ENCODE data around the gene ILKAP.

ILKAP gene

DNA sequence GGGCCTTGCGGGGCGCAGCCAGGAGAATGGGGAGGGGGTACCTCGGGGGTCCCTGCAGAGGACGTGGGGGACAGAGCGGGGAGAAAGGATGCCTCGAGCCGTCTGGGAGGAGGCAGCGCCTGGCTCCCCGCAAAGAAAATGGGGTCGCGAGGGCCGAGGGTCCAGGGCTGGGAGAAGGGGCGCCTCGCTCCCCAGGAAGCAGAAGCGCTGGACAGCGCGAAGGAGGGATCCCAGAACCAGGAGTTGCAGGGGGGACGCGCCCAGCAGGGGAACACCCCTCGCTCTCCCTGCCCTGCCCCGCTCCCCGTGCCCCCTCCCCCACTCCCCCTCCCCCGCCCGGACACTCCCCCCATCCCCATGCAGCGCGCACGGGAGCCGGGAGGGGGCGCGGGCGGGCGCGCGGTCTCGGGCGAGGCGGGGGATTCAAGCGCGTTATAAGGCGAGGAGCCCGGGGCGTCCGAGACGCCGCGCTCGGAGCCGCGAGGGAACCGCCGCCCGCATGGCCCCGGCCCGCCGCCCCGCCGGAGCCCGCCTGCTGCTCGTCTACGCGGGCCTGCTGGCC lies 44.9 kb downstream of the ILKAP start, which contains the start of gene ERFE:
Gene ERFE (plus strand): TSS at position 462 of the 562 bp plus-strand sequence. CDS start 38 bp downstream, at position 500.
- peak within 1 kb of the TSS; percentile 48 for H3K4me3 ChIP-seq (ENCODE audit: low read depth, low read length)
- TF ChIP-seq MYC (IDR thresholded peaks at IDR 0.05; ENCODE audit: low read depth, low read length), result no peak
- TF ChIP-seq, protein P1, sequence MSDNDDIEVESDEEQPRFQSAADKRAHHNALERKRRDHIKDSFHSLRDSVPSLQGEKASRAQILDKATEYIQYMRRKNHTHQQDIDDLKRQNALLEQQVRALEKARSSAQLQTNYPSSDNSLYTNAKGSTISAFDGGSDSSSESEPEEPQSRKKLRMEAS (IDR thresholded peaks at IDR 0.05; ENCODE audit: low read depth, low read length), result 0 out of 2 replicates have a peak, but pooled peaks have one; percentile 20
- TF ChIP-seq, protein P2, sequence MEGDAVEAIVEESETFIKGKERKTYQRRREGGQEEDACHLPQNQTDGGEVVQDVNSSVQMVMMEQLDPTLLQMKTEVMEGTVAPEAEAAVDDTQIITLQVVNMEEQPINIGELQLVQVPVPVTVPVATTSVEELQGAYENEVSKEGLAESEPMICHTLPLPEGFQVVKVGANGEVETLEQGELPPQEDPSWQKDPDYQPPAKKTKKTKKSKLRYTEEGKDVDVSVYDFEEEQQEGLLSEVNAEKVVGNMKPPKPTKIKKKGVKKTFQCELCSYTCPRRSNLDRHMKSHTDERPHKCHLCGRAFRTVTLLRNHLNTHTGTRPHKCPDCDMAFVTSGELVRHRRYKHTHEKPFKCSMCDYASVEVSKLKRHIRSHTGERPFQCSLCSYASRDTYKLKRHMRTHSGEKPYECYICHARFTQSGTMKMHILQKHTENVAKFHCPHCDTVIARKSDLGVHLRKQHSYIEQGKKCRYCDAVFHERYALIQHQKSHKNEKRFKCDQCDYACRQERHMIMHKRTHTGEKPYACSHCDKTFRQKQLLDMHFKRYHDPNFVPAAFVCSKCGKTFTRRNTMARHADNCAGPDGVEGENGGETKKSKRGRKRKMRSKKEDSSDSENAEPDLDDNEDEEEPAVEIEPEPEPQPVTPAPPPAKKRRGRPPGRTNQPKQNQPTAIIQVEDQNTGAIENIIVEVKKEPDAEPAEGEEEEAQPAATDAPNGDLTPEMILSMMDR (IDR thresholded peaks at IDR 0.05; ENCODE audit: low read depth, low read length), result peak; percentile 34
- no peak for TF ChIP-seq POLR2A (IDR thresholded peaks at IDR 0.05; ENCODE audit: extremely low read depth, insufficient read length)
- DNase-seq (ENCODE audit: low read depth), result peak; percentile 82

DNA sequence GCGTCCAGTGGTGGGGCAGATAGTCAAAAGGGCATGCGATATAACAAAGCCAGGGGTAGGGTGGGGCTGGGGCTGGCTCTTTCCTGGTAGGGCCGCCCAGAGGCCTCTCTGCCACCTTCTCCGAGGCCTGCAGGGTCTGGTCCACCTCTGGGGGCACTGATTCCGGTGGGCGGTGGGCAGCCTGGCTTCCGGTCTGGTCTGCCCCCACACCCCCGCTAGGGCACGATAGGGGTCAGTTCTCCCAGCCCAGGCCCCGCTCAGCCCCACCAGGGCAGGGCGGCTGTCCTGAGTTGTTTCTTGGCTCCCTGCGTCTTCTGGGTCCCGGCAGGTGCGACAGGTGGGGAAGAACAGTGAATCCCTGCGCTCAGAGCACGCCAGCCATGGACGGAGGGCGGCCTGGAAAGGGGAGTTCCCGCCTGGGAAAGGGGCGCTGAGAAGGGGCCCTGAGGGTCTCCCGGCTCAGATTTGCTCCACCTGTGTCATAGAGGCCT lies 45.4 kb downstream of the ILKAP start:
- DNase-seq (ENCODE audit: low read depth), result no peak
- TF ChIP-seq POLR2A (IDR thresholded peaks at IDR 0.05; ENCODE audit: extremely low read depth, insufficient read length) (no peak), MYC (IDR thresholded peaks at IDR 0.05; ENCODE audit: low read depth, low read length) (no peak)
- TF ChIP-seq, protein P1 (IDR thresholded peaks at IDR 0.05; ENCODE audit: low read depth, low read length), result no peak
- TF ChIP-seq, protein P2 (IDR thresholded peaks at IDR 0.05; ENCODE audit: low read depth, low read length), result no peak
- H3K4me3 ChIP-seq (ENCODE audit: low read depth, low read length), result no peak overlapping the region

DNA sequence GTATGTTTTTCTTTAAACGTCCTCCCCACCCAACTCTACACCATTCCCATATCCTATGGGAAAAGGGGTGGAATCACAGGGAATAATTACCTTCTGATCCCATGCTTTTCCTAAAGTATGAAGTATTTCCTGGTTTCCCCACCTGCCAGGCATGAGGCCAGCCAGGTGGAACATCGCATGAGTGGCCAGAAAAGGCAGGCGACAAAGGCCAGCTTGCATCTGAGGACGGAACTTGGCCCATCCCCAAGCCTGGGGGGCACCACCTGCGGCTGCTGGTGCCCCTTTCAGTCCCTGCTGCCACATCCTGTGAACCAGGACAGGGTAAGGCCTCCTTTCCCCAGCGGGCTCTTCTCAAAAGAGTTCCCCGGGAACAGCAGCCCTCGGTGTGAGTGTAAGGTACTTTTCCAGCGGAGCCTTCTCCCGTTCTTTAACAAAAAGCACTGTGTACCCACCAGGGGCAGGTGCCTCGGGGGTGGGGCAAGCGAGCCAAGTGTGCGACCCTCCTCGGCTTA lies 45.9 kb downstream of the ILKAP start:
- no peak for DNase-seq (ENCODE audit: low read depth)
- no peak overlapping the region for H3K4me3 ChIP-seq (ENCODE audit: low read depth, low read length)
- TF ChIP-seq, protein P1 (IDR thresholded peaks at IDR 0.05; ENCODE audit: low read depth, low read length), result no peak
- TF ChIP-seq MYC (IDR thresholded peaks at IDR 0.05; ENCODE audit: low read depth, low read length), result no peak
- TF ChIP-seq, protein P2 (IDR thresholded peaks at IDR 0.05; ENCODE audit: low read depth, low read length), result no peak
- TF ChIP-seq POLR2A (IDR thresholded peaks at IDR 0.05; ENCODE audit: extremely low read depth, insufficient read length), result no peak

DNA sequence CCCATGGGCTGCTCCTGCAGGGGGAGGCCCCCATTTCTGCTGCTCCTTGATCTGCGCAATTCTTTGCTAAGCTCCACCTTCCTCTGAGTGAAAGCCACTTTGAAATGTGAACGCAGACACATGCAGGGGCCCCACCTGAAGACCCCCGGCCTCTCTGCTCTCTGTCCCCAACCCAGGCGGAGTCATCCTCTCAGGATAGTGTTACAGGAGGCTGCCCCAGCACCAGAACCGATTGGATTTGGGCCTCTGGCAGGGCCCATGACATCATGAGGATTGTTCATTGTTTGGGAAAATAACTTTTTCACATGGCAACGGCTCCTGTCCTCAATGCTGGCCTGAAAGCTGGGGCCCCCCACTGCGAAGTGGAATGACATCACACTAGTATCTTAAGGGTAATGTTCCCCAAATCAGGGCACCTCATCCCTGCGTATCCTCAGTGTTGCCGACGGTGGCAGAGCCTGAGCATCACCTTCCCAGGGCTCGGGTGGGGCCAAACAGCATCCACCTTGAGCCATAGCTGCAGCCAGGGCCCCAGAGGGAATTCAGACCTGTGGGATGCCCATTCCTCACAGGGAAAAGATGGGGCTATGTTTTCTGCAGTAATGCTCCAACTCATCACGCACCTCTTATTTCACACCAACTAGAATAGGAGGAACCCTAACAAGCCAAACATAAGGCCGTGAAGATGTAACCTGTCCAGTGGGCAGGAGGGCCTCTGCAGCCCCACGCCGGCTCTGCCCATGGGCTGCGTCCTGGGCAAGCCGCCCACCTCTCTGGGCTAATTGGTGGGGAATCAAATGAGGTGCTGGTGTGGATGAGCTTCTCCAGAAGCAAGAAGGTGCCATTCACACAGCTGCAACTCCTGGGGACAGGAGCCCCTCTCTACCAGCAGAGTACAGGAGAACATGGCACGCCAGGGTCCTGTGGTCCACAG lies 47.5 kb downstream of the ILKAP start:
- no peak overlapping the region for H3K4me3 ChIP-seq (ENCODE audit: low read depth, low read length)
- TF ChIP-seq POLR2A (IDR thresholded peaks at IDR 0.05; ENCODE audit: extremely low read depth, insufficient read length) (no peak), MYC (IDR thresholded peaks at IDR 0.05; ENCODE audit: low read depth, low read length) (no peak)
- TF ChIP-seq, protein P2 (IDR thresholded peaks at IDR 0.05; ENCODE audit: low read depth, low read length), result no peak
- TF ChIP-seq, protein P1 (IDR thresholded peaks at IDR 0.05; ENCODE audit: low read depth, low read length), result no peak
- DNase-seq (ENCODE audit: low read depth), result no peak

DNA sequence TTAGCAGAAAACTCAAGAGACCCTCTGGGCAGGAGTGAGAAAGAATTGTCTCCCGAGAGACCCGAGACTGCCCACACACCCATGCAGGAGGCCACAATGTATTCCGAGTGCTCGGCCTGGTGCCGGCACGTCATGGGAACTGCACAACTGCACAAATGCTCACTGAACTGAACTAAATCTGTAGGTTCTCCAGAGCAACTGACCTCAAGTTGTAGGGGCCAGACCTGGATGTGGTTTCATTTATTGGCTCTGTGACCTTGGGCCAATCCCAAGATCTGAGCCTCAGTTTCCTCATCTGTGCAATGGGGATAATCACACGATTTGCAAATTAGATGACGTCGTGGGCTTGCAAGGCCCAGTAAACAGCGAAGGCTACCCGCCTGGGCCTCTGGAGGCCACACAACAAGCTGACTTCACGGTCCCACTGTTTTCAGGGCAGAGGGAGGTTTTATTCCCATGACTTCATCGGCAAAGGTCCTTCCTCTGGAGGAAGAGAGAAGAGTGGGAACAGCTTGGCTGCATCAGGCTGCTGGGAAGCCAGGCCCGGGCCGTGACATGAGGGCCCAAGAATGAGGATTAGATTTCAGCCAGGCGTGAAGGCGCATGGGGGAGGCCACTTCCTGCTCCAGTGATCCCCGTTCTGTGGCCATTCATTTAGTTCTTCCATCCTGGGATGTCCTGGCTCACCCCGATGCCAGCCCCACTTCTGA lies 48.3 kb downstream of the ILKAP start:
- no peak for DNase-seq (ENCODE audit: low read depth)
- TF ChIP-seq, protein P1 (IDR thresholded peaks at IDR 0.05; ENCODE audit: low read depth, low read length), result no peak
- TF ChIP-seq POLR2A (IDR thresholded peaks at IDR 0.05; ENCODE audit: extremely low read depth, insufficient read length), result no peak
- TF ChIP-seq MYC (IDR thresholded peaks at IDR 0.05; ENCODE audit: low read depth, low read length), result no peak
- TF ChIP-seq, protein P2 (IDR thresholded peaks at IDR 0.05; ENCODE audit: low read depth, low read length), result no peak
- no peak overlapping the region for H3K4me3 ChIP-seq (ENCODE audit: low read depth, low read length)

Measured in NB4 (cell line).